B cell (primary cell): ENCODE data around the gene PLCB3. TPM values are rescaled to one million over a fixed set of nuclear protein-coding genes. Genes with fewer than 3 reads are reported as not detected.

Source experiments
- ATAC-seq: fragments of 200-7000 bp; cut with Tn5 transposase; one replicate; pipeline ENCODE4 v1.10.0; 2021; ENCODE audit warnings: low read depth, mild to moderate bottlenecking, moderate number of reproducible peaks, moderate library complexity
- CTCF ChIA-PET: fragments of 350-600 bp; sonication (Branson Sonifier 250); formaldehyde crosslinking; loops from one replicate; lab custom pipeline; 2021; ENCODE audit warnings: antibody characterized with exemption, inconsistent platforms; lab: Charles Lee
- POLR2A ChIA-PET: fragments of 350-600 bp; sonication (Branson Sonifier 250); formaldehyde crosslinking; loops from one replicate; lab custom pipeline; 2021; ENCODE audit warnings: antibody characterized with exemption; lab: Charles Lee
- DNase-seq: peaks from one replicate; pipeline ENCODE4 v3.0.0; 2013
- H2AFZ ChIP-seq: 2 replicates; pipeline ENCODE4 v1.6.1; 2012; ENCODE audit warnings: mild to moderate bottlenecking, low read depth, low read length; ENCODE audit not compliant: insufficient read depth, poor library complexity, severe bottlenecking
- H3K27ac ChIP-seq, 2 donors: 1 replicate in 1 of 2; 2 replicates in 1 of 2; pipeline ENCODE4 v1.5.1; 2012 to 2013; ENCODE audit warnings: low read length in 2 of 2, mild to moderate bottlenecking in 2 of 2, moderate library complexity in 1 of 2
- H3K27me3 ChIP-seq, 4 experiments: fragments of 200-600 bp in 1 of 4; sonication (generic) in 1 of 4; replicated peaks in 1 of 4; 1 replicate in 2 of 4; 2 replicates in 2 of 4; pipeline versions ENCODE4 v1.6.1 to v1.7.0; 2013 to 2016; ENCODE audit warnings: low read length in 3 of 4, mild to moderate bottlenecking in 2 of 4, mixed read lengths in 1 of 4, moderate library complexity in 1 of 4; ENCODE audit not compliant: insufficient read depth in 4 of 4, control insufficient read depth in 3 of 4; ENCODE audit errors: control extremely low read depth in 1 of 4
- H3K36me3 ChIP-seq, 2 experiments: replicated peaks in 1 of 2; 1 replicate in 1 of 2; 2 replicates in 1 of 2; pipeline versions ENCODE4 v1.6.1 to v1.7.1; 2013; ENCODE audit warnings: low read length in 1 of 2; ENCODE audit not compliant: insufficient read depth in 2 of 2, control insufficient read depth in 1 of 2; ENCODE audit errors: control extremely low read depth in 1 of 2, extremely low read depth in 1 of 2
- H3K4me1 ChIP-seq, 2 donors: fragments of 200-600 bp in 1 of 2; sonication (generic) in 1 of 2; 1 replicate in 1 of 2; 2 replicates in 1 of 2; pipeline versions ENCODE4 v1.5.1 to v1.6.1; 2013 to 2017; ENCODE audit warnings: low read length in 2 of 2; ENCODE audit not compliant: control insufficient read depth in 2 of 2, insufficient read depth in 2 of 2
- H3K4me2 ChIP-seq: replicated peaks from 2 replicates; pipeline ENCODE3; 2012; ENCODE audit warnings: mild to moderate bottlenecking, low read depth, low read length; ENCODE audit not compliant: poor library complexity, severe bottlenecking
- H3K4me3 ChIP-seq, 5 experiments: fragments of 200-600 bp in 1 of 5; sonication (generic) in 1 of 5; 1 replicate in 3 of 5; 2 replicates in 2 of 5; pipeline versions ENCODE4 v1.5.1 to v1.7.0; 2011 to 2016; ENCODE audit warnings: low read length in 4 of 5, mild to moderate bottlenecking in 4 of 5, low read depth in 2 of 5, control low read depth in 1 of 5, moderate library complexity in 1 of 5; ENCODE audit not compliant: insufficient read depth in 1 of 5; ENCODE audit errors: control extremely low read depth in 1 of 5, extremely low read depth in 1 of 5
- H3K79me2 ChIP-seq: fragments of 200-600 bp; sonication (generic); one replicate; pipeline ENCODE4 v1.6.0; 2016; ENCODE audit warnings: low read length; ENCODE audit not compliant: control insufficient read depth, insufficient read depth
- H3K9ac ChIP-seq: fragments of 200-600 bp; sonication (generic); 2 replicates; pipeline ENCODE4 v1.6.1; 2017; ENCODE audit warnings: mild to moderate bottlenecking, low read length, moderate library complexity
- H3K9me3 ChIP-seq, 3 donors: one replicate each; pipeline versions ENCODE4 v1.6.1 to v1.7.1; 2013; ENCODE audit warnings: low read length in 2 of 3; ENCODE audit not compliant: control insufficient read depth in 2 of 3, insufficient read depth in 1 of 3; ENCODE audit errors: control extremely low read depth in 1 of 3
- H4K20me1 ChIP-seq: 2 replicates; pipeline ENCODE4 v1.6.0; 2012; ENCODE audit warnings: mild to moderate bottlenecking, low read length; ENCODE audit not compliant: insufficient read depth, control insufficient read depth, poor library complexity, severe bottlenecking
- H3K27ac Mint-ChIP-seq: one replicate; pipeline ENCODE4 v1.8.0; 2021; ENCODE audit warnings: mixed read lengths
- H3K27me3 Mint-ChIP-seq: one replicate; pipeline ENCODE4 v1.8.0; 2021; ENCODE audit warnings: mixed read lengths
- H3K4me1 Mint-ChIP-seq: one replicate; pipeline ENCODE4 v1.8.0; 2021; ENCODE audit warnings: mixed read lengths
- H3K4me3 Mint-ChIP-seq: one replicate; pipeline ENCODE4 v1.8.0; 2021; ENCODE audit warnings: mixed read lengths
- H3K9me3 Mint-ChIP-seq: one replicate; pipeline ENCODE4 v1.8.0; 2022; ENCODE audit warnings: mixed read lengths; ENCODE audit not compliant: insufficient read depth
- CTCF ChIP-seq: fragments of 200-600 bp; IDR thresholded peaks from one replicate; pipeline ENCODE4 v1.8.0; 2022; ENCODE audit warnings: antibody characterized with exemption, mild to moderate bottlenecking
- EZH2 ChIP-seq: IDR thresholded peaks from 2 replicates; pipeline ENCODE4 v1.6.1; 2012; ENCODE audit warnings: borderline replicate concordance, low read depth, mild to moderate bottlenecking, moderate library complexity, low read length; ENCODE audit not compliant: insufficient read depth, poor library complexity, severe bottlenecking
- WGBS: methylation state at CpG from one replicate; pipeline ENCODE4 v1.1.5; 2013; ENCODE audit warnings: missing lambda C conversion rate; ENCODE audit not compliant: insufficient coverage; 5-methylcytosine and 5-hydroxymethylcytosine counted together
- intact Hi-C: fragments of 100-400 bp; cut with micrococcal nuclease; formaldehyde crosslinking; loops from one replicate; pipeline ENCODE4 v1.10.0; 2022
- polyA plus RNA-seq: library from polyadenylated mRNA; depleted of rRNA; stranded (reverse); fragments of >200 nt; gene quantifications from 2 replicates; pipeline ENCODE4 v1.2.3, GENCODE V29; 2012
- total RNA-seq, 2 donors: library from RNA; stranded (reverse); fragments of 120-200 nt in 1 of 2; gene quantifications; 1 replicate in 1 of 2; 2 replicates in 1 of 2; pipeline versions ENCODE4 v1.2.3 to v1.2.4, GENCODE V29; 2013 to 2022

The PLCB3 gene
- total and polyA plus RNA-seq, 2 donors (not counting 1 experiment from before 2014, with no cell fraction given) = 3.0 to 8.1 TPM

DNA sequence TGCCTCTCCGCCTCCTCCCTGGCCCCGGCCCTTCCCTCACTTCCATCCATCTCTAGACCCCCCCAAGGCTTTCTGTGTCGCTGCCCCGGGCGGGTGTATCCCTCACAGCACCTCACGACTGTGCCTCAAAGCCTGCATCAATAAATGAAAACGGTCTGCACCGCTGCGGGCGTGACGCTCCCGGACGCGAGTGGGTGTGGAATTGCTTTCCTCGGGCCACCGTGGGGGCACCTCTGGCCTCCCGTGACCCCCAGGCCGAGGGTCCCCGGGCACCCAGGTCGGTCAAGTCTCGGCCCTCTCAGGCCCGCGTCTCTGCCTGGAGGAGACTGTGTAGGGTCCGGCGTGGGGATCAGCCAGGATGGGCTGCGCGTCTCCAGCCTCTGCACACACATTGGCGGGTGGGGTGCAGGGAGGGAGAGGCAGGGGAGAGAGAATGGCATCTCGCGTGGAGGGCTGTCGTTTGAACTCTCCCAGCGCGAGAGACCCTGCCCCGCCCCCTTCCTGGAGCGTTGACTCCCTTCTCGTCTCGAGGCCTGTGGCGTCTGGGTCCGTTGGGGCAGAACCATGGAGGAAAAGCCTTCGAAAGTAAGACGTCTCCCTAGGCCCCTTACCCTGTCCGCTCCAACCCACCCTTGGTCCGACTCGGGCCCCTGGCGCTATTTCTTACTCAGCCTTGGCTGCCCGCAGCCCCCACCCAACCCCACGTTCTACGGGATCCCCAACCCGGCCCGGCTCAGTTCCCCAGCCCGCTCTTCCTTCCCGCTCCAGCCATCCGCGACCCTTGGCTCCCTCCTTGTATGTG, 48.7 kb downstream of the PLCB3 start, which contains the start of gene CATSPERZ:
CATSPERZ (plus strand) TSS at position 512 of the 802 bp plus-strand sequence; CDS start at position 565, 53 bp downstream.
- peaks cover 0 to 76% (median 50%) of the 10 kb centered on the region in 4 experiments for H3K27me3 ChIP-seq
- Mint-ChIP-seq H3K27me3 (peaks cover 44% of the 10 kb centered on the region), H3K4me1 (peaks cover 29% of the 10 kb centered on the region), H3K4me3 (peak within 1 kb of the TSS; percentile 87), H3K27ac (peak within 1 kb of the TSS; percentile 50), H3K9me3 (no peaks in the 10 kb centered on the region)
- peak within 1 kb of the TSS; percentile 5 to 52 (median 30) for H3K4me3 ChIP-seq
- intact Hi-C loops = loop anchor here (10.0 kb wide), 1 partner anchor 465 kb away; the partner anchor contains the start of gene MARK2
- H4K20me1 ChIP-seq = peaks cover 16% of the 10 kb centered on the region
- H2AFZ ChIP-seq = peak within 1 kb of the TSS; percentile 33
- no peak within 1 kb of the TSS for H3K27ac ChIP-seq
- CTCF ChIA-PET = interaction anchor here (0.7 to 5.8 kb wide), 25 partner anchors 10 to 463 kb away, joined by 3 to 243 read pairs (median 7); partner anchors contain the start of genes BAD, FERMT3, GPR137 and KCNK4
- no peak for DNase-seq
- TF ChIP-seq EZH2 (peak; percentile 38), CTCF (no peak)
- H3K79me2 ChIP-seq = no peaks in the 10 kb centered on the region
- H3K9me3 ChIP-seq = peaks cover 0 to 31% (median 0%) of the 10 kb centered on the region in 3 donors
- H3K4me2 ChIP-seq = peak within 1 kb of the TSS; percentile 85
- WGBS = 4% methylated on average over 48 of the region's 54 CpGs
- POLR2A ChIA-PET = interaction anchor here (0.8 kb wide), 1 partner anchor 14 kb away, joined by 5 read pairs; the partner anchor contains the start of gene GPR137
- no peaks in the 10 kb centered on the region for H3K36me3 ChIP-seq
- H3K4me1 ChIP-seq = peaks cover 40 to 43% of the 10 kb centered on the region in 2 donors
- peak within 1 kb of the TSS; percentile 54 for H3K9ac ChIP-seq
- no peak for ATAC-seq
